GM10847 (cell line): ENCODE data around the gene VPS18.

Experiments used
- POLR2A ChIP-seq: IDR thresholded peaks from 2 replicates; pipeline ENCODE4 v1.6.1; 2011; ENCODE audit not compliant: insufficient read length; ENCODE audit errors: extremely low read depth

VPS18 gene

DNA sequence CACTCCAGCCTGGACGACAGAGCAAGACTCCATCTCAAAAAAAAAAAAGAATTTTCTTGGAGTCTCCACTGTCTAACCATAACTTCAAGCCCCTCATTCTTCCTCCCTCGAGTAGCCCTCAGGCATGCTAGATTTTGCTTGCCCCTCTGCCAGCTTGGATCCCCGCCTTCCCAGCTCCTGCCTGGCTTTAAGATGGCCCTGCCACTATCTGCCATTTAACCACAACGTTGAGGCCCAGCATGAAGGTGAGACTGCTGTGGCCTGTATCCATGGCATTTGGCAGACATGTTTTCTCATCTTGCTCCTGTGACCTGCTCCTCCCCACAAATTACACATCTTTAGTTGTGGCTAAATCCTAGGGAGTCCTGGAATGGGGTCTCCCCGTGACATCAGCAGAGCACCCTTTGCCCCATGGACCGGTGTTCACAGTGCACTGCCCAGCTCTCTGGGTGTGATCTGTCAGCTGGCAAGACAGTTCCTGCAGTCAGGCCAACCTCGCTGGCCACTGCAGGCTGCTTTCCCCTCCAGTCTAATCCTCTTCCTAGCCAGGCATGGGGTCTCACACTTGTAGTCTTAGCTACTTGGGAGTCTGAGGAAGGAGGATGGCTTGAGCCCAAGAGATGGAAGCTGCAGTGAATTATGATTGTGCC, 10.4 kb downstream of the VPS18 start:
- no peak for TF ChIP-seq POLR2A

DNA sequence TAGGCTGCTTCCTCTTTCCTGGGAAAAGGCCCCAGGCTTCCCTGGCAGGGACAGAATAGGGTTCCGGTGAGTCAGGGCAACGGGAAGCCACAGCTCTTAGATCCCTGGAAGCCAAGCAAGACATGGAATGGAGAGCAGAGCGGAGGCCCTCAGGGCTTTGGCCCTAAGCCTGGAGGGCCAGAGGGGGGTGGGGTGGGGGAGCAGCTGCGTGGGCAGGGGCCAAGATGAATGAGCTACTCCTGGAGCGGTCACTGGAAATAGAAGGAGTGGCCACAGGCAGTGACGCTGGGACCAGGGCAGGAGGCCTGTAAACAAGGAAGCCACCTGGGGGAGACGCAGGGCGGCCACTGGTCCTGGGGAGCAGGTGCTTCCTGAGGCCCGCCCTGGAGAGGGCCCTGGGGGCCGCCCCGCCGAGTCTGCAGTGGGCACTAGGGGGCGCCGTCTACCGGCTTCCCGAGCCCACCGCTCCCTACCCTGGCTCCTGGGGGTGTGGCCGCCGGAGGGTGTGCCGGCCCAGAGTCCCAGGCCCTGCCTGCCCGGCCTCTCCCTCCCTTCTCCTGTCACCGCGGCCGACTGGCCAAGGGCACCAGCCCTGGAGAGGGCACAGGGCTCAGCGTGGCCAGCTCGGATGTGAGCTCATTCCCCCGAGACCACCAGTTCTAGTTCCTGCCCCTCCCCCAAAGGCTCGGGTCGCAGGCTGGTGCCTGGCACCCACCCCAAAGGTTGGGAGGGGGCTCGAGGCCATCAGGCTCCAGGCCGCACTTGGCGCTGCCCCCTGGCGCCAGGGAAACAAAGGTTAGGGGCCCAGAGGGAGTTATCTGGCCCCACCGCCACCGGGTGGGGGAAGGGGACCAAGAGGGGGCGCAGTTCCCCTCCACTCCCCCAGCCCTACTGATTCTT, 12.1 kb downstream of the VPS18 start:
- TF ChIP-seq POLR2A, result no peak

DNA sequence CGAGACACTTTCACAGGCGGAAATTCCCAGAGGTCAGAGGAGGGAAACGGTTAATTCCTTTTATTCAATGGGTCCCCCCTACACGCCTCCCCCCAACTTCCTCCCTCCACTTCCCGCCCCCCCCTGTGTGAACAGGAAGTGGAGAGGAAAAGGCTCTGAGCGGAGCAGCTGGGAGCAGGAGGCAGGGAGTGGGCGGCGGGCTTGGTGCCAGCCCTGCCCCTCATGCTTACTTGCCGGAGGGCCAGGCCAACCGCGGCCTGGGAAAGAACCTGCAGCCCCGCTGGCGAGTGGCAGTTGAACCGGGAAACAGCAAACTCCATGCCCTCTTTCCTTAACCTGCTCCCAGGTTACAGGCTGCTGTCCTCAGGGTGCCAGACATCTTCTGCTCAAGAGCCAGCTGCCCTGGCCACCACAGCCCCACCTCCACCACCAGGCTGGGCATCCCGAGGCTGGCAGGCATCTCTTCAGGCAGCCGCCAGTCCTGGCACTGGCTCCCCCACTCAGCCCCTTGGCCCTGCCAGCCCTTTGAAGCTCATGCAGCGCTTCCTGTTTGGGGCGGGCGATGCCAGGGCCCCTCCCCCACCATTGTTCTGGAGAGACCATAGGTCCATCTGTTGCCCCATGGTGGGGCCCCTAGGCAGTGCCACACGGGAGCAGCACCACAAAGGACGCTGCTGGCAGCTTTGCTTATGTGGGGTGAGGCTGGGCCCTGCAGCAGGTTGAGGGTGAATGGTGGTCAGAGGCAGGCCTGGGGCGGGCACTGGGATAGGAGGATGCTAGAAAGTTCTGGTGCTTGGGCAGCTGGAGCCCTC, 12.9 kb downstream of the VPS18 start:
- TF ChIP-seq POLR2A, result no peak

DNA sequence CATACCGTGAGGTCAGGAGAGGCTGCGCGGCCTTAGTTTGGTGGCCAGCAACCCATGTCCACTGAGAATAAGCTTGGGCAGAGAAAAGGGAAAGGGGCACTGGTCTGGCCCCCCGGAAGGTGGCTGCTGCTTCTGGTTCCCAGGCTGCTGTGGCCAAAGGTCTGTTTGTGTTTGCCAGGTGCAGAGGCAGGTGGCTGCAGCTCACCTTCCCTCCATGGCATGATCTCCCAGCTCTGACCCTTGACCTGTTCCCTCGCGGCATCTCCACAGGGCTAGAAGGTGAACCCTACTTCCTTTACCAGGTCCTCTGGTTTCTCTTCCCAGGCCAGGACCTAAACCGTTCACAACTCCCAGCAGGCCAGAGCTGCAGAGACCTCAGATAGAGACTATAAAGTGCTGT, 13.8 kb downstream of the VPS18 start:
- TF ChIP-seq POLR2A, result no peak

DNA sequence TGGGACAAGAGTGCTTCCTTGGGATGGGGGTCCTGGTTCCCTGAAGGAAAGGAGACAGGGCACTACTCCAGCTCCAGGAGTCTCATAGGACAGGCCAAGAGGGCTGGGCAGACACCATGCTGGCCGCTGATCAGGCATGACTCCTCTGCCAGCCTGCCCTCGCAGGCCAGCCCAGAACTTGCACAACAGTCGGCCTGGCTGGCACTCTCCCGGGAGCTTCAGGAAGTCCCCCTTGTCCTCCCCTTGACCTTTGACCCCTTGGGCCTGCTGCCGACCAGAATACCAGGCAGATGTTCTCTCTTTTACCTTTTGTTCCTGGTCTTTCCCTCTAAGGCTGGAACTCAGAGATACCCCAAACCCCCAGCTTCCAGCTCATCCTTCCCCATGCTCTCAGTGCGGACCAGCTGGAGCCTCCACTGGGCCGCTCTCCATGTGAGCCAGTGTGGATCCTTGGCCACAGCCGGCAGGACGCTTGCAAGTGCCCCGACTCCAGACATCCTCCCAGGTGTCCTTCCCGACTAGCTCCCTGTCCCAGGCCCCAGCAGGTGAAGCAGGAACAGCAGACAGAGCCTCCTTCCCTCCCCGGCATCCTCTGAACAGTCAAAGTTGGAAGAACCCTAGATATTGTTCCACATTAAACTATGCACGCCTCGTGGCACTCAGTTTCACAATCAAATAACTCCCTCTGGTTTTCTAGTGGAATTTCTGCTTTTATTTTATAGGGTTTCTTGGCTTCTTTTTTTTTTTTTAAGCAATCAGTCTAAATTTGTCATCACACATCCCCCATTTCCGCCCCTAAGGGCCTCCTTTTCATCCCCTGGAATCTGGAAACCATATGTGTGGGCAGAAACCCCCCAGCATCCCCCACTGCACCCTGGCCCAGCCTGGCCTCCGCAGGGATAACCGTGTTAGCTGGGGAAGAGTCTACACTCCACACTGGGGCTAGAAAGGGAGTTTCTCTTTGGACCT, 15.7 kb downstream of the VPS18 start:
- no peak for TF ChIP-seq POLR2A

DNA sequence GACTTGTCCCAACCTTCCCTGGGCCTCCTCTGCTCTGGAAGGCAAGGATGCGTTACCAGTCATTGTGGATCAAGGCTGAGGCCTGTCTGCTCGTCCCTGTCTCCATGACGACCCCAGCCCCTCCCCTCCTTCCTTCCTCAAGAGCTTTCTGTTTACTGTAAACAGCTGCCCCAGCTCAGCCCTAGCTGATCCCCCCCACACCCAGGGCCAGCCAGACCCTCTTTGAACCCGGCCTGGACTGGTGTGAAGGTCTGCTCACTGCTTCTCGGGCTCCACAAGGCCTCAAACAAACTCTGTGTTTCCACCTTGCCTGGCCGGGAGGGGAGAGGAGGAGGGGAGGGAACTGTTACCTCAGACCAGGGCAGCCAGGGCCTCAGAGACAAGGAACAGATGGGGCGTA, 16.9 kb downstream of the VPS18 start:
- TF ChIP-seq POLR2A, result no peak

DNA sequence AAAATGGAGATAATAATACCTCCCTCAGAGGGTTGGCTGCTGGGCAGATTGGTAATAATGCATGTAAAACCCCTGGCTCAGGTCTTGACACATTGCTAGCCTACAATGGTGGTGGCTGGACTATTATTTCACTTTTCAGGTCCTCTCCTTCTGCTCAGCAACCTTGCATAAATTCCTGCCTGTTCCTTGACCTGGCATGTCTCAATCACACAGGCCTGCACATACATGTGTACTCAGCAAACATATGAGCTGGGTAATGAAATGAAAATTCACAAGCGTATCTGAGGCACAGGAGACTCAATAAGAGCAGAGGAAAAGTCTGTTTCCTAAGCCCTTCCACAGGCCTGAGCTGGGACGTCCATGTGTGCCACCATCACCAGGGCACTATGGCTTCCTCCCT, 17.4 kb downstream of the VPS18 start:
- no peak for TF ChIP-seq POLR2A

DNA sequence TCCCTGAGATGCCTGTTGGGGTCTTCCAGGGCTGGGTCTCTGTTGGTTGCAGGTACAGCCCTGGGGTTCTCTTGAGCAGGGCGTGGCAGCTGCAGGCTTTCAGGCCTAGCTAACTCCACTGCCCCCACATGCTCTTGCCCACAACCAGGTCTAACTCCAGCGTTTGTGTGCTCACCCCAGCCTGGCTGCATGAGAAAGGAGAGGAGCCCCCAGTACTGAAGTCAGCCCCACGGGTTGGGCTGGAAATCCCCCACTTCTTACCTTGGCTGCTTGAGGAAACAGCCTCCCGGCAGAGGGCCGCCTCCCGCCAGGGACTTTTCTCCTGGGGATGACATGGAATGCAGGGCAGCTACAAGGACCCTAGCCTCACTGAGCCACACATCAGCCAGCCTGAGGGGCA, 18.2 kb downstream of the VPS18 start:
- TF ChIP-seq POLR2A, result no peak

DNA sequence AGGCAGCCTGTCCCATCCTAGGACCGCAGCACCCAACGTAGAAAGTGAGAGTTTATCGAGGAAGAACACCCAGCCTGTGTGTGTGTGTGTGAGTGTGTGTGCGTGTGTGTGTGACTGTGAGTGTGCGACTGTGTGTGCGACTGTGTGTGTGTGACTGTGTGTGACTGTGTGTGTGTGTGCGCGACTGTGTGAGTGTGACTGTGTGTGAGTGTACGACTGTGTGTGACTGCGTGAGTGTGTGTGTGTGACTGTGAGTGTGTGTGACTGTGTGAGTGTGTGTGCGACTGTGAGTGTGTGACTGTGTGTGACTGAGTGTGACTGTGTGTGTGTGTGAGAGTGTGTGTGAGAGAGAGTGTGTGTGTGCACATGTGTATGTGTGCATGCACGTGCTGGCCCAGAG, 19.8 kb downstream of the VPS18 start:
- no peak for TF ChIP-seq POLR2A

DNA sequence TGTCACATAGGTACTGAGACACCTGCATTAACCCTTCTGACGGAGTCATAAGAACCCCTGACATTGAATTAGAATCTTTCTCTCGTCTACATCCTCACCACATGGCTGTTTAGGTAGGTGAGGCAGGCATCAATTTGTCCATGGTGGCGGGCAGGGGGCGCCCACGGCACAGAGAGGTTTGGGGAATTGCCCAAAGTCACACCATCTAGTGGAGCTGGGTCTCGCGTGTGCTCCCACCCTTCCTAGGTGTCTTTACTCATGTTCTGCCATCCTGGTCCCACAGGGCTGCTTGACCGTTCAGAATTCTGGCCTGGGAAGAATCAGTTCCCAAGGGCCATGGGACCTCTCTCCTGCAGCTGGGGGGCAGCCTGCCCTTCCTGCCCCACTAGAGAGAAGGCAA, 20.2 kb downstream of the VPS18 start:
- no peak for TF ChIP-seq POLR2A

DNA sequence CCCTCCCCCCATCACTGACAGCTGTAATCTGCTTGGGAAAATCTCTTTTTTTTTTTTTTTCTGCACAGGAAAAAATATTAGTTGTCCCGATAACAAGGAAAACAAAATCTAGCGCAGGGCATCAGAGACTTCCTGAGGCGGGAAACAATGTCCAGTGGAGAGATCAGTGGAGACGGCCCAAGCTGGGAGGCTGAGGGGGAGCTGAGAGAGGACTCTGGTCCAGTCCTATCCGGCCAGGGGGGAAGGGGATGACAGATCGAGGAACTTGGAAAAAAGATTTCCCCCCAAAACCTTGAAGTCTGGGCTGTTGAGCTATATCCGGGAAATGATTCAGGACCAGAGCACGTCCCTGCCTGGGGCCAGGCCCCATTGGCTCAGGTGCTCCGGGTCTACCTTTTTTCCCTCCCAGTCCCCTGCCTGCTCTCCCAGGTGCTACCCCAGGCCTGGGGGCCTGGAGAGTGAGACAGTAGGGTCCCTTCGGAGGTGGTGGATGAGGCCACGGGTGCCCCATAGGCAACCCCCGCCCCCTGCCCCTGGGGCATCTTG, 20.9 kb downstream of the VPS18 start:
- TF ChIP-seq POLR2A, result no peak

DNA sequence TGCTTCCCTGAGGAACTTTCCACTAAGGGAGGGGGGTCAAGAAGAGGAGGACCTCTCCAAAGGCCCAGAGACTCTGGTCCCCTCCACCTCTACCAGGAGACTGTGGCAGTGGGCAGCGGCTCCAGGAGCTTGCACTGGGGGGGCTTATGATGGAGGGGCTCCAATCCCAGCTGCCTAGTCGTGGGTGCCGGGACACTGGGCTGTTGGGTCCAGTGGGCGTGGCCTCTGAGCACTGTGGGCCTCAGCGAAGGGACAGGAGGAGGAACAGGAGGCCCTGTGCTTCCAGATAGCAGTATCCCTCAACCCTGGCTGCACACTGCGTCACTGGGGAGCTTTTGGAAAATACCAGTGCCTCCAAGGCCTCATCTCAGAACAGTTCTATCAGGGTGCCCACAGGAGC, 21.4 kb downstream of the VPS18 start:
- TF ChIP-seq POLR2A, result no peak

DNA sequence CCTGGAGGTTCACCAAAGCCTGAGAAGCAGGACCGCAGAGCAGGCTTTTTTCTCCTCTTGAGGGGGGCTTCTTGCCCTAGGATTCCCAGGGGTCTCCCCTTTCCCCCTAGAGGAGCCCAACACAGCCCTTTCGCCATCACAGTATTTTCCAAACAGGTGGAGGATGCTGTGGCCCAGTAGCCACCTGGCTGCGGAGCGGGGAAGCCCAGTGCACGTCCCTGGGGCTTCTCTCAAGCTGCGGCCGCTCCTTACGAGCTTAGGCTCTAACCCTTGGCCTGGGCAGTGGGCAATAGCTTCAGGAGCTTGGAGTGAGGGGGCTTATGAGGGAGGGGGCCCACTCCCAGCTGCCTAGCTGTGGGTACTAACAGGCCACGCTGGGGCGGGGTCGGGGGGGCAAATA, 23.3 kb downstream of the VPS18 start:
- TF ChIP-seq POLR2A, result no peak

DNA sequence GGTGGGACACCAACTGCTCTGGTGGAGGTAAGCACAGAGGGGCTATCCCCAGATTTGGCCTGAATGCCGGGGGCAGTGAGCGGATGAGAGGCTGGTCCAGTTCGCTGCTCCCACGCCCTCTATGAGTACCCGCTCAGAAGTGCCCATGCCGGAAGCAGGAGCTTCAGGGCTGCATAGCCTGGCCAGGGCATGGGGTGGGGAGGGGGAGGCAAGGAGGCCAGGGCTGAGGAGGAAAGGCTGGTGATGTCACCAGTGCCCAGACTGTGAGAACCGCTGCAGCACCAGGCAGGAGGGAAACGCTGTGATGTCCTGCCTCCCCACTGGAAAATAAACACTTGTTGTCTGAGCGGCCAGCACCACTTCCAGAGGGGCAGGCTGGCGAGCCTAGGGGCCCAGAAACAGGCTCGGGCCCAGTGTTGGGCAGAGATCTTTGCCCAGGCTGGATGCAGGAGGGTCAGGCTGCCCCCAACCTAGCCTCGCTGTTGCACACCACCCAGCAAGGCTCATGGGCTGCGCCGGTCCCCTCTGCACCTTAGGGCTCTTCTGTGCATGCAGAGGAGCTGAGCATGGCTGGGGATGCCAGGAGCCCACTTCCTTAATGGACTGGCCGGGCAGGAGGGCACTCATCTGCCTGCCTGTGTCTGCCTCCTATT, 24.0 kb downstream of the VPS18 start:
- TF ChIP-seq POLR2A, result no peak
